SK-N-SH treated with all-trans-retinoic acid at 6 μM for 48 hours (cell line): ENCODE measurements around the gene SELENOW.

Experiments
- ARNTL ChIP-seq: fragments of 450-650 bp; formaldehyde crosslinking; IDR thresholded peaks from 2 replicates; pipeline ENCODE4 v1.5.0; 2020; ENCODE audit warnings: low read depth, mild to moderate bottlenecking, moderate library complexity, borderline replicate concordance
- BACH2 ChIP-seq: fragments of 250-450 bp; sonication (Bioruptor Pico); IDR thresholded peaks from 2 replicates; pipeline ENCODE4 v1.9.0; 2021; ENCODE audit warnings: mild to moderate bottlenecking, borderline replicate concordance
- CSDC2 ChIP-seq: fragments of 250-450 bp; sonication (Bioruptor Pico); IDR thresholded peaks from 2 replicates; pipeline ENCODE4 v1.5.0; 2020; ENCODE audit warnings: mild to moderate bottlenecking, moderate library complexity
- GLIS3 ChIP-seq: fragments of 250-450 bp; sonication (Bioruptor Pico); IDR thresholded peaks from 2 replicates; pipeline ENCODE4 v1.5.0; 2020; ENCODE audit warnings: mild to moderate bottlenecking, moderate library complexity
- OSR1 ChIP-seq: fragments of 250-450 bp; sonication (Bioruptor Pico); IDR thresholded peaks from 2 replicates; pipeline ENCODE4 v1.8.0; 2022; ENCODE audit warnings: moderate library complexity, mild to moderate bottlenecking, inconsistent platforms
- POU6F1 ChIP-seq: fragments of 250-450 bp; sonication (Bioruptor Pico); IDR thresholded peaks from 2 replicates; pipeline ENCODE4 v1.8.0; 2021; ENCODE audit warnings: low read depth, mild to moderate bottlenecking, moderate library complexity, borderline replicate concordance
- PPARA ChIP-seq: fragments of 250-450 bp; sonication (Bioruptor Pico); IDR thresholded peaks from 2 replicates; pipeline ENCODE4 v1.5.0; 2020; ENCODE audit warnings: mild to moderate bottlenecking, borderline replicate concordance
- RARB ChIP-seq: fragments of 250-450 bp; sonication (Bioruptor Pico); IDR thresholded peaks from 2 replicates; pipeline ENCODE4 v1.8.0; 2021; ENCODE audit warnings: mild to moderate bottlenecking, moderate library complexity
- TCF4 ChIP-seq: fragments of 250-450 bp; sonication (Bioruptor Pico); IDR thresholded peaks from 2 replicates; pipeline ENCODE4 v1.8.0; 2021; ENCODE audit warnings: mild to moderate bottlenecking, moderate library complexity, borderline replicate concordance
- ZC3H10 ChIP-seq: fragments of 250-450 bp; sonication (Bioruptor Pico); IDR thresholded peaks from 2 replicates; pipeline ENCODE4 v1.5.1; 2021; ENCODE audit warnings: mild to moderate bottlenecking, moderate library complexity
- ZFP3 ChIP-seq: fragments of 250-450 bp; sonication (Bioruptor Pico); IDR thresholded peaks from 2 replicates; pipeline ENCODE4 v1.5.0; 2020; ENCODE audit warnings: mild to moderate bottlenecking, moderate library complexity
- ZFP30 ChIP-seq: fragments of 450-650 bp; formaldehyde crosslinking; IDR thresholded peaks from 2 replicates; pipeline ENCODE4 v1.5.0; 2022; ENCODE audit warnings: mild to moderate bottlenecking, moderate library complexity
- ZNF70 ChIP-seq: fragments of 450-650 bp; formaldehyde crosslinking; IDR thresholded peaks from 2 replicates; pipeline ENCODE4 v1.5.0; 2020; ENCODE audit warnings: mild to moderate bottlenecking, moderate library complexity

DNA sequence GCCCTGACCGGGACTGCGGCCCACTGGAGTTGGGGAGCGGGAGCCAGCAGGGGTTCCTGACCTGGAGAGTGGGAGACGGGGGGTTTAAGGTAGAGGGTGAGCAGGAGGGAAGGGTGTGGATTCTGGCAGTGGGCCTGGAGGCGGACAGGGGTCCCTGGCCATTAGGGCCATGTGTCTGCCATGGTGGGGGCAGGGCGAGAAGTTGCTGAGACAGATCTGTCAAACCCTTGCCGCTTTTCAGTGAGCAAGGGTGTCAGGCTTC is 12.2 kb upstream of the SELENOW start:
- TF ChIP-seq BACH2 (CRISPR knock-in tag) (no peak), ZFP3 (CRISPR knock-in tag) (no peak), PPARA (no peak), OSR1 (no peak), ZC3H10 (CRISPR knock-in tag) (no peak), RARB (CRISPR knock-in tag) (no peak), POU6F1 (CRISPR knock-in tag) (no peak), TCF4 (CRISPR knock-in tag) (no peak), ARNTL (CRISPR knock-in tag) (no peak), ZFP30 (CRISPR knock-in tag) (no peak), GLIS3 (CRISPR knock-in tag) (no peak), CSDC2 (CRISPR knock-in tag) (no peak), ZNF70 (no peak)
